ENCODE results near the gene PLAAT2. TPM values are rescaled to one million over a fixed set of nuclear protein-coding genes. Genes with fewer than 3 reads are reported as not detected.

The PLAAT2 gene
- under 1 TPM; 0.34 to 0.49 TPM for total RNA-seq
- 0.09 TPM for polyA plus RNA-seq (2013, experiment 1 of 2)
- polyA plus RNA-seq (2013, experiment 2 of 2): 0.27 TPM
- 0 to 0.80 (median 0) reads per million in 172 experiments for total RNA-seq

DNA sequence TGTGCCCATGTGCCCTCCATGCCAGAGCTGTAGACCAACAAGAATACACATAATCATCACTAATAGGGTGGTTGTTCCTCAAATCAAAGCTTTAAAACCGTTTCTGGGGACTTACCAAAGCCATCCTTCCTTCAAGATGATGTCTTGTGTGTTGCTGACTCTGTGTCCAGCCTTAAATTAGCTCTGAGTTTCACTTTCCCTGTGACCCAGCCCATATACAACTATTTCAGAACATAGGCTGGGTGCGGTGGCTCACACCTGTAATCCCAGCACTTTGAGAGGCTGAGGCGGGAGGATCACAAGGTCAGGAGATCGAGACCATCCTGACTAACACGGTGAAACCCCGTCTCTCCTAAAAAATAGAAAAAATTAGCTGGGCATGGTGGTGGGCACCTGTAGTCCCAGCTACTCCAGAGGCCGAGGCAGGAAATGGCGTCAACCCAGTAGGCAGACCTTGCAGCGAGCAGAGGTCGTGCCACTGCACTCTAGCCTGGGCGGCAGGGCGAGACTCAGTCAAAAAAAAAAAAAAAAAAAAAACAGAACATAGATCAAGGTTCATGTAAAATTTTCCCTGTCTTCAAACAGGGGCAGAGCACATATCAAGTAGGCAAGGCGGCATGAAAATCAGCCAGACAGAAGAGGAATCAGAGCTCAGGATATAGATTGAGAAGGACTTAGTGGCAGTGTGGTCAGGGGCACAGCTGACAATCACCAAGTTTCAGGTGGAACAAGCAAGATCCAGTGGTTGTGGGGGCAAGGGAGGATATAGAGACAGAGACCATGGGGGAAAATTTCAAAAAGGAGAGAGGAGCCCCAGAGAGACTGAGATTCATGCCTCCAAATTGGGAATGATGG is at the start of gene PLAAT2:
Gene PLAAT2, minus strand, starts transcription at position 179 of the 855 bp plus-strand sequence. Its CDS starts 55 bp downstream, at position 124.
- peaks cover 64% of the 10 kb centered on the region for H3K4me1 Mint-ChIP-seq (ENCODE audit: low read depth)
- H3K27ac ChIP-seq (ENCODE audit: low read depth in 1 of 2, low read length in 2 of 2): no peak within 1 kb of the TSS
- H3K27me3 ChIP-seq (ENCODE audit: control insufficient read depth in 1 of 2, insufficient read depth in 2 of 2, low read length in 2 of 2): no peaks in the 10 kb centered on the region
- H3K4me3 ChIP-seq (ENCODE audit: low read length): no peak within 1 kb of the TSS
- ChIA-PET POLR2A (interaction anchor here (0.9 to 1.8 kb wide), 4 partner anchors 10 to 53 kb away, joined by 3 to 5 read pairs (median 3); no protein-coding TSS in a partner anchor), CTCF (no interaction called here)
- DNase-seq: no peak
- no peak within 1 kb of the TSS for H3K27ac Mint-ChIP-seq
- H3K9me3 ChIP-seq (ENCODE audit: control insufficient read depth in 1 of 2, insufficient read depth in 1 of 2, low read length in 2 of 2): no peaks in the 10 kb centered on the region
- intact Hi-C loops (cut with DNase I, micrococcal nuclease): no loop called here
- H3K4me1 ChIP-seq (ENCODE audit: insufficient read depth, low read length): peaks cover 61% of the 10 kb centered on the region
- H3K9me3 Mint-ChIP-seq: no peaks in the 10 kb centered on the region
- H3K4me3 Mint-ChIP-seq: no peak within 1 kb of the TSS
- TF ChIP-seq CTCF (IDR thresholded peaks at IDR 0.05): no peak
- no peak for ATAC-seq (ENCODE audit: poor library complexity)
- no peaks in the 10 kb centered on the region for H3K36me3 ChIP-seq (ENCODE audit: insufficient read depth, low read length)
- no peaks in the 10 kb centered on the region for H3K27me3 Mint-ChIP-seq
- H3K36me3 Mint-ChIP-seq (ENCODE audit: low read depth): no peaks in the 10 kb centered on the region

GRCh38 chr11:63612181-63612580 is 49.0 kb upstream of the PLAAT2 start:
- Mint-ChIP-seq H3K4me1 (ENCODE audit: low read depth) (peaks cover 25% of the 10 kb centered on the region), H3K27me3 (no peaks in the 10 kb centered on the region), H3K27ac (no peak overlapping the region), H3K9me3 (no peaks in the 10 kb centered on the region), H3K4me3 (no peak overlapping the region), H3K36me3 (ENCODE audit: low read depth) (no peaks in the 10 kb centered on the region)
- Histone ChIP-seq H3K4me3 (ENCODE audit: low read length) (no peak overlapping the region), H3K27ac (ENCODE audit: low read depth in 1 of 2, low read length in 2 of 2) (no peak overlapping the region), H3K9me3 (ENCODE audit: control insufficient read depth in 1 of 2, insufficient read depth in 1 of 2, low read length in 2 of 2) (no peaks in the 10 kb centered on the region), H3K36me3 (ENCODE audit: insufficient read depth, low read length) (no peaks in the 10 kb centered on the region), H3K4me1 (ENCODE audit: insufficient read depth, low read length) (peaks cover 16% of the 10 kb centered on the region), H3K27me3 (ENCODE audit: control insufficient read depth in 1 of 2, insufficient read depth in 2 of 2, low read length in 2 of 2) (peaks cover 0 to 3% of the 10 kb centered on the region in 2 experiments)
- ChIA-PET CTCF (no interaction called here), POLR2A (no interaction called here)
- DNase-seq (no peak), ATAC-seq (ENCODE audit: poor library complexity) (no peak)
- intact Hi-C loops (cut with DNase I, micrococcal nuclease): loop anchor here in 1 of 2 experiments (5.0 kb wide), 1 partner anchor 45 kb away; no protein-coding TSS in a partner anchor
- no peak for TF ChIP-seq CTCF (IDR thresholded peaks at IDR 0.05)

DNA sequence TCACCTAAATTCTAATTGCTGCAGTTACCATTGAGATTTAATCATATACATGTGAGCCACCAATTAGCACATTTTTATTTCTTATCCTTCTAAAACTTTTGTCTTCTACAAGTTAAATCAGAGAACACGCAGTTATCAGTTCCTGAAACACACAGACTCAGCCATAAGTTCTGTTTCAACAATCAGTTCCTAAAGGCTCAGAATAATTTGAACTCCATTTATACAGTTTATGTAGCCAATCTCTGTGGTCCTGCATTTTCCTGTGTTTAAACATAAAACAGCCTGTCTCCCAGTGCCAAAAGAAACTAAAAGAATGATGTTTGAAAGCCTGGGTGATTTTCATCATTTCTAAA is 48.2 kb upstream of the PLAAT2 start:
- Histone ChIP-seq H3K4me1 (ENCODE audit: insufficient read depth, low read length) (peaks cover 16% of the 10 kb centered on the region), H3K9me3 (ENCODE audit: control insufficient read depth in 1 of 2, insufficient read depth in 1 of 2, low read length in 2 of 2) (no peaks in the 10 kb centered on the region), H3K4me3 (ENCODE audit: low read length) (no peak overlapping the region), H3K27ac (ENCODE audit: low read depth in 1 of 2, low read length in 2 of 2) (no peak overlapping the region), H3K36me3 (ENCODE audit: insufficient read depth, low read length) (no peaks in the 10 kb centered on the region), H3K27me3 (ENCODE audit: control insufficient read depth in 1 of 2, insufficient read depth in 2 of 2, low read length in 2 of 2) (peaks cover 0 to 3% of the 10 kb centered on the region in 2 experiments)
- intact Hi-C loops (cut with DNase I, micrococcal nuclease): loop anchor here in 1 of 2 experiments (5.0 kb wide), 1 partner anchor 44 kb away; no protein-coding TSS in a partner anchor
- Mint-ChIP-seq H3K27me3 (no peaks in the 10 kb centered on the region), H3K36me3 (ENCODE audit: low read depth) (no peaks in the 10 kb centered on the region), H3K27ac (no peak overlapping the region), H3K4me3 (no peak overlapping the region), H3K4me1 (ENCODE audit: low read depth) (peaks cover 25% of the 10 kb centered on the region), H3K9me3 (no peaks in the 10 kb centered on the region)
- ChIA-PET POLR2A (no interaction called here), CTCF (no interaction called here)
- ATAC-seq (ENCODE audit: poor library complexity): no peak
- no peak for DNase-seq
- TF ChIP-seq CTCF (IDR thresholded peaks at IDR 0.05): no peak

Data from CD4-positive, alpha-beta T cell (primary cell).